Hematopoietic multipotent progenitor cell treated with erythropoietin and hydrocortisone succinate and interleukin-3 and kit ligand, for 15 days (in vitro differentiated cells): ENCODE results near the gene MKX.

ENCODE experiments used
- DNase-seq: peaks from one replicate; pipeline ENCODE4 v3.0.0-alpha.2; 2015; ENCODE audit warnings: low spot score

Gene MKX

GRCh38 chr10:27646604-27647175, 98.9 kb downstream of the MKX start:
- DNase-seq: no peak

GRCh38 chr10:27646194-27646593, 99.4 kb downstream of the MKX start:
- DNase-seq: no peak

GRCh38 chr10:27644307-27644939, 101.2 kb downstream of the MKX start:
- no peak for DNase-seq

- no peak for DNase-seq
Measured at GRCh38 chr10:27643301-27643700, 102.3 kb downstream of the MKX start.

- DNase-seq: no peak
Measured at GRCh38 chr10:27642023-27642589, 103.5 kb downstream of the MKX start.

- DNase-seq: no peak
Measured at GRCh38 chr10:27638071-27638750, 107.4 kb downstream of the MKX start.

GRCh38 chr10:27637601-27638000, 108.0 kb downstream of the MKX start:
- DNase-seq: no peak

- DNase-seq: no peak
Measured at GRCh38 chr10:27636816-27637215, 108.8 kb downstream of the MKX start.

GRCh38 chr10:27635699-27636270, 109.8 kb downstream of the MKX start:
- no peak for DNase-seq

GRCh38 chr10:27635290-27635689, 110.3 kb downstream of the MKX start:
- no peak for DNase-seq

GRCh38 chr10:27628621-27629020, 117.0 kb downstream of the MKX start:
- DNase-seq: no peak

- DNase-seq: no peak
Measured at GRCh38 chr10:27626890-27627289, 118.7 kb downstream of the MKX start.

GRCh38 chr10:27625452-27626211, 120.0 kb downstream of the MKX start:
- no peak for DNase-seq

GRCh38 chr10:27624941-27625340, 120.7 kb downstream of the MKX start:
- no peak for DNase-seq
